ENCODE results near the gene UNKL. TPM values are rescaled to one million over a fixed set of nuclear protein-coding genes. Genes with fewer than 3 reads are reported as not detected.

The UNKL gene
- total RNA-seq, 1 experiment from 2014 or later: 32.0 TPM

DNA sequence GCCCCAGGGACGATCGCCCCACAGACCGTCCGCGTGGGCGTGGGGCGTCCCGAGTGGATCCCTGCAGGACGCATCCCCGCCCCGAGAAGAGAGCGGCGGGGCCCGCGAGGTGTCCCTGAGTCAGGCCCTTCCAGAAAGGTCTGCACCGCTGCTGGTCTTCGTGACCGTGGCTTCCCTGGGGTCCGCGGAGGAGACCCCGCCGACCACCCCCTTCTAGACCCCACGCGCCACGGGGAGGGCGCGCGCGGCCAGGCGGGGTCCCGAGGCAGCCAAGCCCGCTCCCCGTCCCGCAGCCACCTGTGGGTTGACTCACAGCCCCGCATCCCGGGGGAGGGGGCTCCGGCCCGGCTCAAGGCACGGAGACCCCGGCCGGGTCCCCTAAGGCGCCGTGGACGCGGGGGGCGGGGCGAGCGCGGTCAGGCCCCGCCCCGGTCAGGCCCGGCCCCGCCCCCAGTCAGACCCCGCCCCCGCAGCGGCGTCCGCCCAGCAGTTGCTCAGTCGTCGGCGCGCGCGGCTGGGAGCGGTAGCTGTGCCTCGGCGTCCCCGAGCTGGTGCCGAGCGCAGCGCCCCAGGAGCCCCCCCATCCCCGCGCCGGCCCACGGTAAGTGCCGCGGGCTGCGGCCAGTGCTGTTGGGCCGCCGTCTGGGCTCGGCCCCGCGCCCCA lies 81.2 kb downstream of the UNKL start, which contains the start of gene BAIAP3:
BAIAP3 (plus strand) TSS at position 497 of the 664 bp plus-strand sequence. CDS start 4,905 bp downstream, outside the sequence.
- H3K27me3 Mint-ChIP-seq (ENCODE audit: low read depth): peaks cover 45% of the 10 kb centered on the region

More for the DNA sequence above, 81.2 kb downstream of the UNKL start, which contains the start of gene BAIAP3:
- Histone ChIP-seq H3K23me2 (ENCODE audit: insufficient read length, low read depth, low read length, poor library complexity, severe bottlenecking) (peaks cover 20% of the 10 kb centered on the region), H2BK12ac (ENCODE audit: insufficient read length, low read depth, low read length) (no peak within 1 kb of the TSS), H3K27me3 (ENCODE audit: insufficient read depth, low read length) (peaks cover 16% of the 10 kb centered on the region; the same call in 1 of the 2 replicates), H3T11ph (ENCODE audit: low read length) (no peak within 1 kb of the TSS), H3K9ac (ENCODE audit: extremely low read depth, insufficient read length, low read length) (no peak within 1 kb of the TSS), H3K56ac (ENCODE audit: insufficient read length, low read depth, low read length) (no peak within 1 kb of the TSS), H3K27ac (ENCODE audit: insufficient read length, low read depth, low read length) (no peak within 1 kb of the TSS), H2AFZ (ENCODE audit: low read length) (no peak within 1 kb of the TSS), H3K14ac (ENCODE audit: insufficient read depth, low read length) (peak within 1 kb of the TSS; percentile 91), H4K5ac (ENCODE audit: insufficient read length, low read depth, low read length) (no peak within 1 kb of the TSS), H3K79me1 (ENCODE audit: insufficient read depth, low read depth, low read length, poor library complexity, severe bottlenecking) (no peaks in the 10 kb centered on the region), H3K18ac (ENCODE audit: insufficient read length, low read depth, low read length) (peak within 1 kb of the TSS; percentile 96), H3K4me1 (ENCODE audit: insufficient read depth, low read length) (no peaks in the 10 kb centered on the region), H3K23ac (ENCODE audit: insufficient read length, low read depth, low read length) (no peak within 1 kb of the TSS), H4K20me1 (ENCODE audit: control insufficient read depth, insufficient read depth, insufficient read length) (no peaks in the 10 kb centered on the region), H4K91ac (ENCODE audit: insufficient read length, low read depth, low read length) (peak within 1 kb of the TSS; percentile 60), H3K79me2 (ENCODE audit: insufficient read depth, low read length) (no peaks in the 10 kb centered on the region), H2BK20ac (ENCODE audit: low read depth, low read length, poor library complexity, severe bottlenecking) (no peak within 1 kb of the TSS), H2BK120ac (ENCODE audit: low read depth, low read length, poor library complexity, severe bottlenecking) (no peak within 1 kb of the TSS), H2BK15ac (ENCODE audit: low read depth, low read length) (no peak within 1 kb of the TSS), H2BK5ac (ENCODE audit: insufficient read length, low read length) (no peak within 1 kb of the TSS), H3K4me2 (ENCODE audit: insufficient read depth, insufficient read length, low read length) (peak within 1 kb of the TSS; percentile 73), H3K4ac (ENCODE audit: low read depth, low read length) (peak within 1 kb of the TSS; percentile 73), H4K8ac (replicated peaks; ENCODE audit: insufficient read length, low read depth, low read length) (no peak within 1 kb of the TSS), H3K9me3 (ENCODE audit: control insufficient read depth, low read depth, low read length) (no peaks in the 10 kb centered on the region), H2AK5ac (ENCODE audit: insufficient read length, low read length) (no peak within 1 kb of the TSS)
- peak; percentile 70 for DNase-seq
- H3K36me3 Mint-ChIP-seq (ENCODE audit: insufficient read depth in 1 of 3, low read depth in 3 of 3): no peaks in the 10 kb centered on the region
- no peaks in the 10 kb centered on the region for H3K9me3 Mint-ChIP-seq
- peaks cover 12 to 18% of the 10 kb centered on the region in 2 experiments for H3K4me1 Mint-ChIP-seq
- TF ChIP-seq, protein P1, sequence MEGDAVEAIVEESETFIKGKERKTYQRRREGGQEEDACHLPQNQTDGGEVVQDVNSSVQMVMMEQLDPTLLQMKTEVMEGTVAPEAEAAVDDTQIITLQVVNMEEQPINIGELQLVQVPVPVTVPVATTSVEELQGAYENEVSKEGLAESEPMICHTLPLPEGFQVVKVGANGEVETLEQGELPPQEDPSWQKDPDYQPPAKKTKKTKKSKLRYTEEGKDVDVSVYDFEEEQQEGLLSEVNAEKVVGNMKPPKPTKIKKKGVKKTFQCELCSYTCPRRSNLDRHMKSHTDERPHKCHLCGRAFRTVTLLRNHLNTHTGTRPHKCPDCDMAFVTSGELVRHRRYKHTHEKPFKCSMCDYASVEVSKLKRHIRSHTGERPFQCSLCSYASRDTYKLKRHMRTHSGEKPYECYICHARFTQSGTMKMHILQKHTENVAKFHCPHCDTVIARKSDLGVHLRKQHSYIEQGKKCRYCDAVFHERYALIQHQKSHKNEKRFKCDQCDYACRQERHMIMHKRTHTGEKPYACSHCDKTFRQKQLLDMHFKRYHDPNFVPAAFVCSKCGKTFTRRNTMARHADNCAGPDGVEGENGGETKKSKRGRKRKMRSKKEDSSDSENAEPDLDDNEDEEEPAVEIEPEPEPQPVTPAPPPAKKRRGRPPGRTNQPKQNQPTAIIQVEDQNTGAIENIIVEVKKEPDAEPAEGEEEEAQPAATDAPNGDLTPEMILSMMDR (conservative IDR thresholded peaks at IDR 0.05): no peak
- peak within 1 kb of the TSS; percentile 49 to 84 for H3K4me3 Mint-ChIP-seq
- H3K27ac Mint-ChIP-seq: no peak within 1 kb of the TSS
- WGBS (ENCODE audit: extremely low coverage, insufficient read length, low lambda C conversion rate): no CpG with 5 or more reads among the region's 83 CpGs
